ENCODE data around the gene ZNF135. TPM values are rescaled to one million over a fixed set of nuclear protein-coding genes. Genes with fewer than 3 reads are reported as not detected.

The ZNF135 gene
- total and polyA plus RNA-seq, 2 experiments from 2014 or later: 4.8 to 10.3 TPM

DNA sequence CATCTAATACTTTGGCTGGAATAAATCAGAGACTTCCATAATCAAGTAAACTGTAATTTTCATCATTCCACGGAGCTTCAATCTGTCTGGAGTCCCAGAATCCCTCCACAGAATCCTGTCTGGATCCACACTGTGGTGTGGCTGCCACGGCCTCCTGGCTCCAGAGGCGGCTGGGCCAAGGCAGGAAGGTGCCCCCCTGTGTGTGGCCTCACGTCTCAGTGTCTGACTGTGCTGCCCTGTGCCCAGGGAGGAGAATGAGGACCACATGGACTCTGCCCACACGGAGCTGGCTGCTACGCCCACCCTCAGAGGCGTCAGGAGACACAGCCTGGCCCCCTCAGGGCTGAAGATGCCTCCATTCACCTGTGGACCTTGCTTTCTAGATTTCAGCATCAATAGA is 12.2 kb upstream of the ZNF135 start:
- H3K27ac ChIP-seq (ENCODE audit: low read depth): no peak overlapping the region
- H3K27me3 ChIP-seq (ENCODE audit: insufficient read depth): peaks cover 16% of the 10 kb centered on the region
- no peak overlapping the region for H3K4me2 ChIP-seq
- no peaks in the 10 kb centered on the region for H4K20me1 ChIP-seq (replicated peaks; ENCODE audit: insufficient read depth)
- H3K4me3 ChIP-seq: no peak overlapping the region
- H2AFZ ChIP-seq: no peak overlapping the region
- H3F3A ChIP-seq (replicated peaks; ENCODE audit: low read depth): no peaks in the 10 kb centered on the region
- TF ChIP-seq NANOG (IDR thresholded peaks at IDR 0.05; ENCODE audit: borderline replicate concordance): no peak
- TF ChIP-seq EZH2phosphoT487 (IDR thresholded peaks at IDR 0.05; ENCODE audit: unreplicated experiment): no peak
- no peak for TF ChIP-seq STAT1 (IDR thresholded peaks at IDR 0.05; ENCODE audit: unreplicated experiment)
- TF ChIP-seq ZNF114 (CRISPR knock-in tag; IDR thresholded peaks at IDR 0.05): no peak
- TF ChIP-seq CREB1 (CRISPR knock-in tag; IDR thresholded peaks at IDR 0.05; ENCODE audit: low read depth): no peak
- TF ChIP-seq, protein P1, sequence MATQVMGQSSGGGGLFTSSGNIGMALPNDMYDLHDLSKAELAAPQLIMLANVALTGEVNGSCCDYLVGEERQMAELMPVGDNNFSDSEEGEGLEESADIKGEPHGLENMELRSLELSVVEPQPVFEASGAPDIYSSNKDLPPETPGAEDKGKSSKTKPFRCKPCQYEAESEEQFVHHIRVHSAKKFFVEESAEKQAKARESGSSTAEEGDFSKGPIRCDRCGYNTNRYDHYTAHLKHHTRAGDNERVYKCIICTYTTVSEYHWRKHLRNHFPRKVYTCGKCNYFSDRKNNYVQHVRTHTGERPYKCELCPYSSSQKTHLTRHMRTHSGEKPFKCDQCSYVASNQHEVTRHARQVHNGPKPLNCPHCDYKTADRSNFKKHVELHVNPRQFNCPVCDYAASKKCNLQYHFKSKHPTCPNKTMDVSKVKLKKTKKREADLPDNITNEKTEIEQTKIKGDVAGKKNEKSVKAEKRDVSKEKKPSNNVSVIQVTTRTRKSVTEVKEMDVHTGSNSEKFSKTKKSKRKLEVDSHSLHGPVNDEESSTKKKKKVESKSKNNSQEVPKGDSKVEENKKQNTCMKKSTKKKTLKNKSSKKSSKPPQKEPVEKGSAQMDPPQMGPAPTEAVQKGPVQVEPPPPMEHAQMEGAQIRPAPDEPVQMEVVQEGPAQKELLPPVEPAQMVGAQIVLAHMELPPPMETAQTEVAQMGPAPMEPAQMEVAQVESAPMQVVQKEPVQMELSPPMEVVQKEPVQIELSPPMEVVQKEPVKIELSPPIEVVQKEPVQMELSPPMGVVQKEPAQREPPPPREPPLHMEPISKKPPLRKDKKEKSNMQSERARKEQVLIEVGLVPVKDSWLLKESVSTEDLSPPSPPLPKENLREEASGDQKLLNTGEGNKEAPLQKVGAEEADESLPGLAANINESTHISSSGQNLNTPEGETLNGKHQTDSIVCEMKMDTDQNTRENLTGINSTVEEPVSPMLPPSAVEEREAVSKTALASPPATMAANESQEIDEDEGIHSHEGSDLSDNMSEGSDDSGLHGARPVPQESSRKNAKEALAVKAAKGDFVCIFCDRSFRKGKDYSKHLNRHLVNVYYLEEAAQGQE (IDR thresholded peaks at IDR 0.05; ENCODE audit: unreplicated experiment): no peak
- TF ChIP-seq EZH2 (IDR thresholded peaks at IDR 0.05; ENCODE audit: low read depth, unreplicated experiment): no peak
- no peak overlapping the region for H3K27ac Mint-ChIP-seq
- no peak overlapping the region for H3K4me3 Mint-ChIP-seq
- DNase-seq (ENCODE audit: low spot score): no peak
- H3K36me3 ChIP-seq (ENCODE audit: insufficient read depth): no peaks in the 10 kb centered on the region
- no peaks in the 10 kb centered on the region for H3K9me2 ChIP-seq (ENCODE audit: insufficient read depth)
- no peaks in the 10 kb centered on the region for H3K79me2 ChIP-seq (replicated peaks; ENCODE audit: insufficient read depth)
- H3K9me3 Mint-ChIP-seq: peaks cover 87% of the 10 kb centered on the region
- peaks cover 40% of the 10 kb centered on the region for H3K36me3 Mint-ChIP-seq (ENCODE audit: low read depth)
- 0 out of 2 replicates have a peak, but pooled peaks cover 4% of the 10 kb centered on the region for H3K4me1 ChIP-seq (ENCODE audit: insufficient read depth)
- peaks cover 10% of the 10 kb centered on the region for H3K27me3 Mint-ChIP-seq (ENCODE audit: insufficient read depth, low read depth, poor library complexity)
- no peaks in the 10 kb centered on the region for H3K4me1 Mint-ChIP-seq
- ATAC-seq: no peak

DNA sequence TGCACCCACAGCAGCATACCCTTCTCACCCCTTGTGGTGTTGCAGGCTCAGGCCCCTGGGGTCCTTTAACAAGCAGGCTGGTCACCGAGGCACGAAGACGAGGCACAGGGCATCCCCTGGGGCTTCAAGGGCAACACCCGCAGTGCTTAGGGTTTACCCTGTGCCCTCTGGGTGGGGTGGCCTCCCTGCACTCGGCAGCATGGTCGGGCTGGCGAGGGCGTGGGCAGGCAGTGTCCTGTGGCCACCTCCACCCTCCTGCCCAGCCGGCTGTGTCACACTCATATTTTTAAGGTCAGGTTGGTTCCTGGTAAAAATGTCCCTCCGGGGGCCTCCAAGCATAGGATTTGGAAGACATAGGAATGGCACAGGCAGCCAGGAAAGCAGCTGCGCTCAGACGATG is 11.4 kb upstream of the ZNF135 start:
- no peak overlapping the region for H2AFZ ChIP-seq
- no peak overlapping the region for H3K4me3 ChIP-seq
- H3K4me1 ChIP-seq (ENCODE audit: insufficient read depth): no peaks in the 10 kb centered on the region
- no peak for ATAC-seq
- H3K36me3 ChIP-seq (ENCODE audit: insufficient read depth): no peaks in the 10 kb centered on the region
- Mint-ChIP-seq H3K9me3 (peaks cover 88% of the 10 kb centered on the region), H3K4me3 (no peak overlapping the region), H3K4me1 (no peaks in the 10 kb centered on the region), H3K27ac (no peak overlapping the region), H3K27me3 (ENCODE audit: insufficient read depth, low read depth, poor library complexity) (peaks cover 6% of the 10 kb centered on the region), H3K36me3 (ENCODE audit: low read depth) (peaks cover 41% of the 10 kb centered on the region)
- no peaks in the 10 kb centered on the region for H3K9me2 ChIP-seq (ENCODE audit: insufficient read depth)
- no peak overlapping the region for H3K27ac ChIP-seq (ENCODE audit: low read depth)
- no peak for DNase-seq (ENCODE audit: low spot score)
- no peaks in the 10 kb centered on the region for H3K79me2 ChIP-seq (replicated peaks; ENCODE audit: insufficient read depth)
- no peaks in the 10 kb centered on the region for H4K20me1 ChIP-seq (replicated peaks; ENCODE audit: insufficient read depth)
- no peaks in the 10 kb centered on the region for H3F3A ChIP-seq (replicated peaks; ENCODE audit: low read depth)
- no peak overlapping the region for H3K4me2 ChIP-seq
- peaks cover 8% of the 10 kb centered on the region; the same call in 1 of the 2 replicates for H3K27me3 ChIP-seq (ENCODE audit: insufficient read depth)
- TF ChIP-seq ZNF331 (CRISPR knock-in tag; IDR thresholded peaks at IDR 0.05; ENCODE audit: low read depth) (no peak), CREB1 (CRISPR knock-in tag; IDR thresholded peaks at IDR 0.05; ENCODE audit: low read depth) (no peak), NANOG (IDR thresholded peaks at IDR 0.05; ENCODE audit: borderline replicate concordance) (no peak), EZH2 (IDR thresholded peaks at IDR 0.05; ENCODE audit: low read depth, unreplicated experiment) (no peak), JUNB (IDR thresholded peaks at IDR 0.05; ENCODE audit: unreplicated experiment) (no peak), ZNF114 (CRISPR knock-in tag; IDR thresholded peaks at IDR 0.05) (no peak), STAT1 (IDR thresholded peaks at IDR 0.05; ENCODE audit: unreplicated experiment) (no peak), POLR2AphosphoS5 (IDR thresholded peaks at IDR 0.05; ENCODE audit: low read depth) (no peak), EZH2phosphoT487 (IDR thresholded peaks at IDR 0.05; ENCODE audit: unreplicated experiment) (no peak)
- TF ChIP-seq, protein P2, sequence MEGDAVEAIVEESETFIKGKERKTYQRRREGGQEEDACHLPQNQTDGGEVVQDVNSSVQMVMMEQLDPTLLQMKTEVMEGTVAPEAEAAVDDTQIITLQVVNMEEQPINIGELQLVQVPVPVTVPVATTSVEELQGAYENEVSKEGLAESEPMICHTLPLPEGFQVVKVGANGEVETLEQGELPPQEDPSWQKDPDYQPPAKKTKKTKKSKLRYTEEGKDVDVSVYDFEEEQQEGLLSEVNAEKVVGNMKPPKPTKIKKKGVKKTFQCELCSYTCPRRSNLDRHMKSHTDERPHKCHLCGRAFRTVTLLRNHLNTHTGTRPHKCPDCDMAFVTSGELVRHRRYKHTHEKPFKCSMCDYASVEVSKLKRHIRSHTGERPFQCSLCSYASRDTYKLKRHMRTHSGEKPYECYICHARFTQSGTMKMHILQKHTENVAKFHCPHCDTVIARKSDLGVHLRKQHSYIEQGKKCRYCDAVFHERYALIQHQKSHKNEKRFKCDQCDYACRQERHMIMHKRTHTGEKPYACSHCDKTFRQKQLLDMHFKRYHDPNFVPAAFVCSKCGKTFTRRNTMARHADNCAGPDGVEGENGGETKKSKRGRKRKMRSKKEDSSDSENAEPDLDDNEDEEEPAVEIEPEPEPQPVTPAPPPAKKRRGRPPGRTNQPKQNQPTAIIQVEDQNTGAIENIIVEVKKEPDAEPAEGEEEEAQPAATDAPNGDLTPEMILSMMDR (conservative IDR thresholded peaks at IDR 0.05; ENCODE audit: low read depth in 2 of 2): no peak
- TF ChIP-seq, protein P3, sequence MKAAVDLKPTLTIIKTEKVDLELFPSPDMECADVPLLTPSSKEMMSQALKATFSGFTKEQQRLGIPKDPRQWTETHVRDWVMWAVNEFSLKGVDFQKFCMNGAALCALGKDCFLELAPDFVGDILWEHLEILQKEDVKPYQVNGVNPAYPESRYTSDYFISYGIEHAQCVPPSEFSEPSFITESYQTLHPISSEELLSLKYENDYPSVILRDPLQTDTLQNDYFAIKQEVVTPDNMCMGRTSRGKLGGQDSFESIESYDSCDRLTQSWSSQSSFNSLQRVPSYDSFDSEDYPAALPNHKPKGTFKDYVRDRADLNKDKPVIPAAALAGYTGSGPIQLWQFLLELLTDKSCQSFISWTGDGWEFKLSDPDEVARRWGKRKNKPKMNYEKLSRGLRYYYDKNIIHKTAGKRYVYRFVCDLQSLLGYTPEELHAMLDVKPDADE (IDR thresholded peaks at IDR 0.05): no peak
- TF ChIP-seq, protein P1 (IDR thresholded peaks at IDR 0.05; ENCODE audit: unreplicated experiment): no peak
